GM12878 (cell line): ENCODE results near the gene CD79A. TPM values are rescaled to one million over a fixed set of nuclear protein-coding genes. Genes with fewer than 3 reads are reported as not detected.

Source experiments
- ATAC-seq: fragments of 200-7000 bp; cut with Tn5 transposase; 3 replicates; pipeline ENCODE4 v1.9.1; 2020; ENCODE audit warnings: mild to moderate bottlenecking, moderate library complexity
- BruUV-seq: library from RNA; stranded (reverse); fragments of 400-500 nt; replicated peaks from 2 replicates; lab custom pipeline; 2021; lab: Mats Ljungman, UMichigan
- CTCF ChIA-PET: fragments of 300-600 bp; sonication (Branson Sonifier 250); formaldehyde crosslinking; extraction: SDS; loops from one replicate; lab custom pipeline; 2021; ENCODE audit warnings: inconsistent platforms; lab: Yijun Ruan, JAX
- POLR2A ChIA-PET: fragments of 350-600 bp; formaldehyde crosslinking; extraction: SDS; loops from one replicate; lab custom pipeline; 2021; ENCODE audit warnings: inconsistent platforms; lab: Charles Lee
- RAD21 ChIA-PET: fragments of 300-600 bp; sonication (Branson Sonifier 250); formaldehyde crosslinking; loops from one replicate; lab custom pipeline; 2023; ENCODE audit warnings: antibody characterized with exemption; ENCODE audit not compliant: unreplicated experiment; lab: Charles Lee
- SMC1A ChIA-PET: fragments of 300-600 bp; sonication (Branson Sonifier 250); formaldehyde crosslinking; loops from one replicate; lab custom pipeline; 2023; ENCODE audit not compliant: unreplicated experiment, uncharacterized antibody; lab: Charles Lee
- DNase-seq: peaks from one replicate; pipeline ENCODE4 v3.0.0-alpha.2; 2011; ENCODE audit warnings: low read depth, low spot score
- FAIRE-seq: peaks from 3 replicates; lab custom pipeline; 2011; peaks lifted over from hg19 to GRCh38; lab: Jason Lieb, UNC
- H2AFZ ChIP-seq: 2 replicates; pipeline ENCODE4 v1.6.0; 2011; ENCODE audit warnings: low read depth, low read length, control low read depth; ENCODE audit not compliant: control insufficient read depth
- H3K27ac ChIP-seq: 2 replicates; pipeline ENCODE4 v1.5.1; 2011; ENCODE audit warnings: control low read depth; ENCODE audit not compliant: control insufficient read depth, insufficient read depth
- H3K27me3 ChIP-seq, 2 experiments: replicated peaks in 1 of 2; 2 replicates each; pipeline versions ENCODE4 v1.6.0 to v1.6.1; 2011; ENCODE audit warnings: low read length in 1 of 2; ENCODE audit not compliant: control insufficient read depth in 2 of 2, insufficient read depth in 2 of 2
- H3K36me3 ChIP-seq, 2 experiments: 2 replicates each; pipeline ENCODE4 v1.5.1; 2011; ENCODE audit warnings: low read length in 1 of 2; ENCODE audit not compliant: control insufficient read depth in 2 of 2, insufficient read depth in 2 of 2
- H3K4me1 ChIP-seq: 2 replicates; pipeline ENCODE4 v1.6.1; 2011; ENCODE audit warnings: mild to moderate bottlenecking, low read length, moderate library complexity, mixed read lengths; ENCODE audit not compliant: control insufficient read depth, insufficient read depth
- H3K4me2 ChIP-seq: 2 replicates; pipeline ENCODE4 v1.6.0; 2011; ENCODE audit warnings: control low read depth; ENCODE audit not compliant: control insufficient read depth, insufficient read depth
- H3K4me3 ChIP-seq: fragments of 200-600 bp; sonication (generic); 2 replicates; pipeline ENCODE4 v1.5.1; 2016
- H3K79me2 ChIP-seq: 2 replicates; pipeline ENCODE4 v1.6.0; 2011; ENCODE audit warnings: low read length; ENCODE audit not compliant: control insufficient read depth, insufficient read depth
- H3K9ac ChIP-seq: 2 replicates; pipeline ENCODE4 v1.8.0; 2011; ENCODE audit warnings: low read length, control low read depth, mixed read lengths; ENCODE audit not compliant: control insufficient read depth, insufficient read depth
- H3K9me3 ChIP-seq: replicated peaks from 3 replicates; pipeline ENCODE4 v1.5.1; 2011; ENCODE audit warnings: mild to moderate bottlenecking, low read length; ENCODE audit not compliant: control insufficient read depth, insufficient read depth
- H4K20me1 ChIP-seq: 2 replicates; pipeline ENCODE4 v1.6.0; 2011; ENCODE audit not compliant: control insufficient read depth, insufficient read depth
- BHLHE40 ChIP-seq, 2 experiments: fragments of 450-650 bp in 1 of 2; IDR thresholded peaks; 2 replicates each; pipeline ENCODE4 v1.6.1; 2011 to 2017; ENCODE audit warnings: low read depth in 2 of 2, borderline replicate concordance in 1 of 2, improper control_type of control experiment in 1 of 2, low read length in 1 of 2, mild to moderate bottlenecking in 1 of 2
- NR2C1 ChIP-seq: fragments of 450-650 bp; IDR thresholded peaks from 2 replicates; pipeline ENCODE4 v1.6.1; 2017; ENCODE audit warnings: antibody characterized with exemption, mild to moderate bottlenecking, moderate library complexity
- NR2C2 ChIP-seq: IDR thresholded peaks from 2 replicates; pipeline ENCODE4 v1.6.1; 2011; ENCODE audit warnings: borderline replicate concordance, low read depth; ENCODE audit not compliant: control insufficient read depth, insufficient read length
- SPI1 ChIP-seq: IDR thresholded peaks from 2 replicates; pipeline ENCODE4 v1.6.1; 2011; ENCODE audit warnings: low read depth, mild to moderate bottlenecking, low read length, moderate library complexity, borderline replicate concordance; ENCODE audit not compliant: insufficient read depth
- STAT3 ChIP-seq: IDR thresholded peaks from 2 replicates; pipeline ENCODE4 v1.6.1; 2011; ENCODE audit warnings: low read depth, low read length, improper control_type of control experiment
- TARDBP ChIP-seq: IDR thresholded peaks from 2 replicates; pipeline ENCODE4 v1.6.1; 2016; ENCODE audit warnings: borderline replicate concordance
- ZBED1 ChIP-seq: IDR thresholded peaks from 2 replicates; pipeline ENCODE4 v1.6.1; 2016; ENCODE audit warnings: borderline replicate concordance
- WGBS: methylation state at CpG from one replicate; pipeline ENCODE4 v1.1.6; 2016; ENCODE audit warnings: low lambda C conversion rate; ENCODE audit not compliant: insufficient replicate concordance, insufficient coverage; ENCODE audit errors: missing lambda C conversion rate; 5-methylcytosine and 5-hydroxymethylcytosine counted together
- in situ Hi-C: fragments of 300-500 bp; cut with MboI; formaldehyde crosslinking; loops from 9 replicates; pipeline ENCODE4 v1.14.3; 2018; ENCODE audit warnings: mixed read lengths
- intact Hi-C: fragments of 100-400 bp; cut with micrococcal nuclease; formaldehyde crosslinking; loops from one replicate; pipeline ENCODE4 v1.14.2; 2022; ENCODE audit not compliant: unreplicated experiment
- microRNA-seq: library from miRNA; unstranded; fragments of <30 nt; microRNA quantifications from one replicate; pipeline ENCODE4, GENCODE V29; 2018
- polyA plus RNA-seq, 11 experiments: library from polyadenylated mRNA; depleted of rRNA in 4 of 11; unstranded in 6 of 11; stranded (reverse) in 5 of 11; fragments of >200 nt; fragmentation: Nextera tagmentation in 4 of 11; fragmentation: Illumina TruSeq in 1 of 11; extraction: Ambion mirVana in 4 of 11; extraction: Trizol in 1 of 11; gene quantifications; 1 replicate in 1 of 11; 2 replicates in 10 of 11; pipeline versions ENCODE4 v1.2.1 to v1.2.3, GENCODE V29; 2011 to 2016; ENCODE audit warnings: inconsistent platforms in 2 of 11, missing spikeins in 2 of 11, low read depth in 1 of 11
- small RNA-seq: library from RNA; depleted of rRNA; stranded (forward); fragments of <200 nt; gene quantifications from one replicate; pipeline ENCODE3, GENCODE V24; 2014
- total RNA-seq, 4 experiments: library from RNA; depleted of rRNA in 3 of 4; stranded (reverse); fragments of >200 nt in 3 of 4; fragmentation: Illumina TruSeq in 1 of 4; extraction: Trizol in 1 of 4; gene quantifications; 2 replicates each; pipeline versions ENCODE4 v1.2.1 to v1.2.3, GENCODE V29; 2013 to 2021

Gene CD79A
- total and polyA plus RNA-seq, 10 of the 15 experiments (the other 5 are each of a cell fraction or from before 2014, with no cell fraction given) = 38.8 to 414 (median 282) TPM

DNA sequence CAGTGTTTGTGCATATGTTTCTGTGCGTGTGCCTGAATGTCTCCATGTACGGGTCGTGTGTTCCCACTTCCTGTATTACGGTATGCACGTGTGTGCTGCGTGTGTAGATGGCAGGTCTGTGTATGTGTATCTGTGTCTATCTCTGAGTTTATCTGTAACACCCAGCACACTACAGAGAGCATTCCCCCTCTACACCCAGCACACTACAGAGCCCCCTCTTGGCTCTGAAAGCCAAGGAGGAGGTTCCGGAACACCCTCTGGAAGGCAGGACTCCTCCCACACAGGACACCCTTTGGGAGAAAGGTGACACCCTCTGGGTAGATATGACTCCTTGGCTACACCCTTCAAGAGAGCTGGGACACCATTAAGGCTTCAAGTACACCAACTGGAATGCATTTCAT, 53.2 kb downstream of the CD79A start:
- POLR2A ChIA-PET = interaction anchor here (0.6 to 1.6 kb wide), 3 partner anchors 10 to 57 kb away, joined by 3 read pairs; no protein-coding TSS in a partner anchor
- DNase-seq = no peak
- Histone ChIP-seq H2AFZ (no peak overlapping the region), H3K4me1 (peaks cover 23% of the 10 kb centered on the region), H3K36me3 (no peaks in the 10 kb centered on the region), H3K27ac (no peak overlapping the region), H3K79me2 (no peaks in the 10 kb centered on the region), H4K20me1 (no peaks in the 10 kb centered on the region), H3K9me3 (no peaks in the 10 kb centered on the region), H3K27me3 (peaks cover 11 to 16% of the 10 kb centered on the region in 2 experiments), H3K9ac (no peak overlapping the region), H3K4me3 (no peak overlapping the region), H3K4me2 (no peak overlapping the region)
- no TSS peak for BruUV-seq
- SMC1A ChIA-PET = interaction anchor here (1.3 kb wide), 1 partner anchor 43 kb away, joined by 3 read pairs; no protein-coding TSS in a partner anchor
- intact Hi-C loops = no loop called here
- ATAC-seq = no peak
- in situ Hi-C loops = loop anchor here (25.0 kb wide), 1 partner anchor 1832 kb away; the partner anchor contains the start of gene SMG9
- peak; percentile 56; the same call in 1 of the 2 replicates for TF ChIP-seq SPI1
- no peak for TF ChIP-seq STAT3
- no peak for TF ChIP-seq NR2C1
- no peak for TF ChIP-seq NR2C2
- peak; percentile 27 to 71; a peak in 1 of 4 replicates for TF ChIP-seq BHLHE40 (IDR thresholded peaks at IDR 0.05; ENCODE audit: borderline replicate concordance in 1 of 2, low read depth in 2 of 2, low read length in 1 of 2)
- TF ChIP-seq ZBED1 = no peak
- no peak for TF ChIP-seq TARDBP
- RAD21 ChIA-PET = interaction anchor here (1.0 to 1.3 kb wide), 2 partner anchors 57 to 70 kb away, joined by 3 to 5 read pairs; partner anchors contain the start of gene RPS19
- 44% methylated on average over 7 of the region's 7 CpGs for WGBS
- CTCF ChIA-PET = interaction anchor here (1.1 to 1.3 kb wide), 3 partner anchors 45 to 137 kb away, joined by 3 to 4 read pairs (median 4); no protein-coding TSS in a partner anchor
- FAIRE-seq = no peak

Small RNAs within 50 kb of the gene (microRNA-seq; reads per million reads assigned to microRNA genes)
- 0.75 reads per million for gene MIR6797

Small RNAs within 50 kb of the gene (small RNA-seq; reads per million reads assigned to genes)
- gene MIR6797 = 0.66 reads per million, percentile 17 among the genes with 10 or more reads in this experiment

Other genes starting within 250 kb of the CD79A start
Only the 7 nearest of the 13 such genes appear.
- gene CEACAM3, start 80.7 kb upstream of the CD79A start, total RNA-seq (2014; rRNA removed) = not detected in 2 replicates
- not detected in 2 replicates for gene CEACAM3, start 80.7 kb upstream of the CD79A start, total RNA-seq (2014; rRNA removed; fragmentation: Illumina TruSeq; extraction: Trizol)
- not detected in 2 replicates for gene CEACAM3, start 80.7 kb upstream of the CD79A start, total RNA-seq (2021)
- not detected in 2 replicates for gene CEACAM3, start 80.7 kb upstream of the CD79A start, polyA plus RNA-seq (2011; rRNA removed)
- gene CEACAM3, start 80.7 kb upstream of the CD79A start, polyA plus RNA-seq (2014; fragmentation: Illumina TruSeq; extraction: Trizol) = not detected in 2 replicates
- not detected for gene CEACAM3, start 80.7 kb upstream of the CD79A start, polyA plus RNA-seq (2014; fragmentation: Nextera tagmentation; extraction: Ambion mirVana)
- gene CEACAM3, start 80.7 kb upstream of the CD79A start, polyA plus RNA-seq (2014; rRNA removed) = not detected in 2 replicates
- gene CEACAM3, start 80.7 kb upstream of the CD79A start, polyA plus RNA-seq (2016; fragmentation: Nextera tagmentation; extraction: Ambion mirVana) = not detected
- not detected in 2 replicates for gene LYPD4, start 32.6 kb upstream of the CD79A start, total RNA-seq (2014; rRNA removed)
- not detected in 2 replicates for gene LYPD4, start 32.6 kb upstream of the CD79A start, total RNA-seq (2014; rRNA removed; fragmentation: Illumina TruSeq; extraction: Trizol)
- gene LYPD4, start 32.6 kb upstream of the CD79A start, total RNA-seq (2021) = not detected in 2 replicates
- not detected in 2 replicates for gene LYPD4, start 32.6 kb upstream of the CD79A start, polyA plus RNA-seq (2011; rRNA removed)
- gene LYPD4, start 32.6 kb upstream of the CD79A start, polyA plus RNA-seq (2014; fragmentation: Illumina TruSeq; extraction: Trizol) = not detected in 2 replicates
- not detected for gene LYPD4, start 32.6 kb upstream of the CD79A start, polyA plus RNA-seq (2014; fragmentation: Nextera tagmentation; extraction: Ambion mirVana)
- not detected in 2 replicates for gene LYPD4, start 32.6 kb upstream of the CD79A start, polyA plus RNA-seq (2014; rRNA removed)
- gene LYPD4, start 32.6 kb upstream of the CD79A start, polyA plus RNA-seq (2016; fragmentation: Nextera tagmentation; extraction: Ambion mirVana) = not detected
- gene DMRTC2, start 32.2 kb upstream of the CD79A start, total RNA-seq (2014; rRNA removed) = not detected in 2 replicates
- not detected in 2 replicates for gene DMRTC2, start 32.2 kb upstream of the CD79A start, total RNA-seq (2014; rRNA removed; fragmentation: Illumina TruSeq; extraction: Trizol)
- not detected in 2 replicates for gene DMRTC2, start 32.2 kb upstream of the CD79A start, total RNA-seq (2021)
- gene DMRTC2, start 32.2 kb upstream of the CD79A start, polyA plus RNA-seq (2011; rRNA removed) = not detected in 2 replicates
- not detected in 2 replicates for gene DMRTC2, start 32.2 kb upstream of the CD79A start, polyA plus RNA-seq (2014; fragmentation: Illumina TruSeq; extraction: Trizol)
- not detected for gene DMRTC2, start 32.2 kb upstream of the CD79A start, polyA plus RNA-seq (2014; fragmentation: Nextera tagmentation; extraction: Ambion mirVana)
- not detected in 2 replicates for gene DMRTC2, start 32.2 kb upstream of the CD79A start, polyA plus RNA-seq (2014; rRNA removed)
- not detected for gene DMRTC2, start 32.2 kb upstream of the CD79A start, polyA plus RNA-seq (2016; fragmentation: Nextera tagmentation; extraction: Ambion mirVana)
- gene RPS19, start 17.0 kb upstream of the CD79A start, total RNA-seq (2014; rRNA removed) = 2,833 and 3,056 TPM in 2 replicates
- 4,466 and 4,585 TPM in 2 replicates for gene RPS19, start 17.0 kb upstream of the CD79A start, total RNA-seq (2014; rRNA removed; fragmentation: Illumina TruSeq; extraction: Trizol)
- 4,047 and 4,139 TPM in 2 replicates for gene RPS19, start 17.0 kb upstream of the CD79A start, total RNA-seq (2021)
- gene RPS19, start 17.0 kb upstream of the CD79A start, polyA plus RNA-seq (2011; rRNA removed) = 2,203 and 3,275 TPM in 2 replicates
- 763 and 2,654 TPM in 2 replicates for gene RPS19, start 17.0 kb upstream of the CD79A start, polyA plus RNA-seq (2014; fragmentation: Illumina TruSeq; extraction: Trizol)
- gene RPS19, start 17.0 kb upstream of the CD79A start, polyA plus RNA-seq (2014; fragmentation: Nextera tagmentation; extraction: Ambion mirVana) = 1,000 to 10,000 TPM; 5,523 to 5,578 TPM
- gene RPS19, start 17.0 kb upstream of the CD79A start, polyA plus RNA-seq (2014; rRNA removed) = 2,615 and 3,329 TPM in 2 replicates
- 1,000 to 10,000 TPM; 4,207 to 4,390 TPM for gene RPS19, start 17.0 kb upstream of the CD79A start, polyA plus RNA-seq (2016; fragmentation: Nextera tagmentation; extraction: Ambion mirVana)
- 63.3 and 67.8 TPM in 2 replicates for gene ARHGEF1, start 5.9 kb downstream of the CD79A start, total RNA-seq (2014; rRNA removed)
- gene ARHGEF1, start 5.9 kb downstream of the CD79A start, total RNA-seq (2014; rRNA removed; fragmentation: Illumina TruSeq; extraction: Trizol) = 21.2 and 21.7 TPM in 2 replicates
- 185 and 207 TPM in 2 replicates for gene ARHGEF1, start 5.9 kb downstream of the CD79A start, total RNA-seq (2021)
- gene ARHGEF1, start 5.9 kb downstream of the CD79A start, polyA plus RNA-seq (2011; rRNA removed) = 22.5 and 40.1 TPM in 2 replicates
- gene ARHGEF1, start 5.9 kb downstream of the CD79A start, polyA plus RNA-seq (2014; fragmentation: Illumina TruSeq; extraction: Trizol) = 13.4 and 35.3 TPM in 2 replicates
- 1 to 10 TPM; 1.2 to 5.9 TPM for gene ARHGEF1, start 5.9 kb downstream of the CD79A start, polyA plus RNA-seq (2014; fragmentation: Nextera tagmentation; extraction: Ambion mirVana)
- 151 and 182 TPM in 2 replicates for gene ARHGEF1, start 5.9 kb downstream of the CD79A start, polyA plus RNA-seq (2014; rRNA removed)
- 100 to 1,000 TPM in 1 of 2 experiments, 10 to 100 TPM in 1; 89.7 to 110 TPM for gene ARHGEF1, start 5.9 kb downstream of the CD79A start, polyA plus RNA-seq (2016; fragmentation: Nextera tagmentation; extraction: Ambion mirVana)
- 0.11 TPM in 1 of 2 replicates, not detected in the other for gene ERFL, start 51.2 kb downstream of the CD79A start, total RNA-seq (2014; rRNA removed)
- gene ERFL, start 51.2 kb downstream of the CD79A start, total RNA-seq (2014; rRNA removed; fragmentation: Illumina TruSeq; extraction: Trizol) = not detected in 2 replicates
- 0.10 and 0.19 TPM in 2 replicates for gene ERFL, start 51.2 kb downstream of the CD79A start, total RNA-seq (2021)
- gene ERFL, start 51.2 kb downstream of the CD79A start, polyA plus RNA-seq (2011; rRNA removed) = 0.05 TPM in 1 of 2 replicates, not detected in the other
- gene ERFL, start 51.2 kb downstream of the CD79A start, polyA plus RNA-seq (2014; fragmentation: Illumina TruSeq; extraction: Trizol) = 0.04 TPM in 1 of 2 replicates, not detected in the other
- not detected for gene ERFL, start 51.2 kb downstream of the CD79A start, polyA plus RNA-seq (2014; fragmentation: Nextera tagmentation; extraction: Ambion mirVana)
- 0.10 TPM in 1 of 2 replicates, not detected in the other for gene ERFL, start 51.2 kb downstream of the CD79A start, polyA plus RNA-seq (2014; rRNA removed)
- gene ERFL, start 51.2 kb downstream of the CD79A start, polyA plus RNA-seq (2016; fragmentation: Nextera tagmentation; extraction: Ambion mirVana) = not detected
- 90.6 and 104 TPM in 2 replicates for gene RABAC1, start 82.0 kb downstream of the CD79A start, total RNA-seq (2014; rRNA removed)
- gene RABAC1, start 82.0 kb downstream of the CD79A start, total RNA-seq (2014; rRNA removed; fragmentation: Illumina TruSeq; extraction: Trizol) = 14.1 and 15.6 TPM in 2 replicates
- gene RABAC1, start 82.0 kb downstream of the CD79A start, total RNA-seq (2021) = 71.2 and 80.6 TPM in 2 replicates
- 8.3 and 15.9 TPM in 2 replicates for gene RABAC1, start 82.0 kb downstream of the CD79A start, polyA plus RNA-seq (2011; rRNA removed)
- 5.2 and 11.1 TPM in 2 replicates for gene RABAC1, start 82.0 kb downstream of the CD79A start, polyA plus RNA-seq (2014; fragmentation: Illumina TruSeq; extraction: Trizol)
- gene RABAC1, start 82.0 kb downstream of the CD79A start, polyA plus RNA-seq (2014; fragmentation: Nextera tagmentation; extraction: Ambion mirVana) = 10 to 100 TPM; 10.9 to 27.3 TPM
- gene RABAC1, start 82.0 kb downstream of the CD79A start, polyA plus RNA-seq (2014; rRNA removed) = 115 and 118 TPM in 2 replicates
- 10 to 100 TPM; 86.9 to 90.4 TPM for gene RABAC1, start 82.0 kb downstream of the CD79A start, polyA plus RNA-seq (2016; fragmentation: Nextera tagmentation; extraction: Ambion mirVana)